Stimulated activated CD4-positive, alpha-beta T cell treated with anti-CD3 and anti-CD28 coated beads, Interleukin-2, amount 100 ng/mL, for 4 hours (primary cell): ENCODE data around the gene SMYD3.
"Not testable (repeated sequence)": the region's sequence is repeated elsewhere in the genome, so short reads cannot be mapped to it uniquely, and the experiment has no call there.

Source experiments
- DNase-seq: peaks from one replicate; pipeline ENCODE4 v3.0.0-alpha.2; 2020; ENCODE audit warnings: low read depth

SMYD3 gene

DNA sequence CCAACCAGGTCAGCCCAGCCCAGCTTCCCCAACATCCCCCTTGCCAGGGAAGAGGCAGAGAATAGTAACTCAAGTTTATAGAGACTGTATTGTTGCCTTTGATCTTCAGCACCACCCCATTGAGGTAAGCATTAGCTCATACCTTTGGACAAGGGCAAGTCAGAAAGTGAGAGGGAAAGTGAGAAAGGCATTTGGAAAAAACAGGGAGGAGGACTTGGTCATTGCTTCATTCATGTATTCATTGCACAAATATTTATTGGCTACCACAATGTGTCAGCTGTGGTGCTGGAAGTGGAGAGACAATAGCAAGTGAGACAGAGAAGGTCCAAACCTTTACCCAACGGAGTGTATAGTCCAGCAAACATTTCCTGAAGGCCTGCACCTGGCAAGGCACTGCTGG, 791.1 kb downstream of the SMYD3 start:
- no peak for DNase-seq

DNA sequence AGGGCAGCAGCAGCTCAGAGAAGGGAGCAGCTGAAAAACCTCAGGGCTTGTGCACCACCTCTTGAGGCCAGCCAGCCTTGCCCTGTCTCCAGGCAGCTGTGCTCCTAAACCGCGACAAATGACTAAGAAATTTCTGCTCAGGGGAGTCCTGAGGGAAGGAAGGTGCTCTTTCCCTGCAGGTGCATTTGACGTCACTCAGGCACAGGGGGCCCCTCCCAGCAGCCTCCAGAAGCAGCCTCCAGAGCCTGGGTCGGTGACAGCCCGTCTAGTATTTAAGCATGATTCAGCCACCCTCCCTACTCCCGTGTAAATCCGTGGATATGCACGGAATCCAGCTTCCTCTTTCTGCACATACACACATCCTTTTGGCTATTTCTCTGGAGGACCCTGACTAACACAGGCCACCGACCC, 791.8 kb downstream of the SMYD3 start:
- no peak for DNase-seq

DNA sequence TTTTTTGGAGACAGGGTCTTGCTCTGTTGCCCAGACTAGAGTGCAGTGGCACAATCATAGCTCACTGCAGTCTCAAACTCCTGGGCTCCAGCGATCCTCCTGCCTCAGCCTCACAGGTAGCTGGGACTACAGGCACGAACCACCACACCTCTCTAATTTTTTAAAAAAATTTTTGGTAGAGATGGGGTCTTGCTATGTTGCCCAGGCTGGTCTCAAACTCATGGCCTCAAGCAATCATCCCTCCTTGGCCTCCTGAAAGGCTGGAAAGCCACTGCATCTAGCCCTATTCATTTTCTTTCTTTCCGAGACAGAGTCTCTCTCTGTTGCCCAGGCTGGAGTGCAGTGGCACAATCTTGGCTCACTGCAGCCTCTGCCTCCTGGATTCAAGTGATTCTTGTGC, 793.1 kb downstream of the SMYD3 start:
- not testable (repeated sequence) for DNase-seq

DNA sequence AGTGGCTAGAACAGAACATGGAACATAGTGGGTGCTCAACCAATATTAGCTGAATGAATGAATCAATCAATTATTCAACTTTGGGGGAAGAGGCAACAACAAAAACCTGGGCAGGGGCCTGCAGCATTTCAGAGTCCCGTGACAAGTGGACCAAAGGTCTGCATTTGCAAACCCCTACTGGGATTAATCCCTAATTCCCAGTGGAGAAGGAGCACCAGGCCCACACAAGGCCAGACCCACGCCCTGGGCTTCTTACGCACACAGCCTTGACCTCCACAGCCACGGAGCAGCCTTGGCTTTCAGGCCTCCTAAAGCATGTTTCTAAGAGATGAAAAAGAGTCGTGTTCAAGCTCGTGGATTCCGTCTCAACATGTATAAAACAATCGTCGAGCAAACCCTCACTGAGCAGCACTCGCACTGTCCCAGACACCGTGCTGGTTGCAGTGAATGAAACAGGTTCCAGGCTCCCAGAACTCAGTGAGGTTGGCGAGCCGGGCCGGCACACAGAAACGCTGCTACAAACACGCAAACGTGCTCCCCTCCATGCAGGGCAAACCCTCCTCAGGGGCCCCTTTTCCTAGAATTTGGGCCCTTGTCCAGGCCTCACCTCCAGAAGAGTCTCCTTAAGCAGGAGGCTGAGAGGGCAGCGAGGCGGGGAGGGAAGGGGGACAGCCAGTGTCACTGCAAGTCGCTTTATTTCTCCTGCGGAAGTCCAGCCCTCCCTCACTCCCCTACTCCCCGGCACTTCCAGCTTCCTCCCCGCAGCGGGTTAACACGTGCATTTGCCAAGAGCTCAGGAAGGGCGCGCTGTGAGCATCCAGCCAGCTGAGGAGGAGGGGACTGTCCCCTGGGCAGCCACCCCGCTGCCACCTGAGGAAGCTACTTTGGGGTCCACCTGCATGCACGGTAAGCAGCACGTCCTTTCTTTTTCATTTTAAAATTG, 795.8 kb downstream of the SMYD3 start:
- DNase-seq = no peak

DNA sequence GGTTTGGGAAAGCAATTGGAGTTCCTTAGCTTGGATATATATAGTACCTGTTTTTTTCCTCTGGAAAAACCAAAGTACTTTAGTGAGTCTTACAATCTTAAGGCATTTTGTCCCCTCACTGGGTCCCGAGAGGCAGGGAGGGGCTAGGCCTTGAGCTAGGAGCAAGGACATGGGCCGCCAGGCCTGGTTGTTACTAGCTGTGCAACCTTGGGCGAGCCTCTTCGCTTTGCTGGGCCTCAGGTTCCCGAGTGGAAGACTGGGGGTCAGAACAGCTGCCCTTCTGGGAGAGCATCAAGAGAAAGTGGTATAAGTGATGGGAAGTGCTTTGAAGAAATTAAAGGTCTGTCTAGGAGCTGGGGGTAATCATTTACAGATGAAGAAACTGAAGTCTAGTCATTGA, 799.1 kb downstream of the SMYD3 start:
- no peak for DNase-seq

DNA sequence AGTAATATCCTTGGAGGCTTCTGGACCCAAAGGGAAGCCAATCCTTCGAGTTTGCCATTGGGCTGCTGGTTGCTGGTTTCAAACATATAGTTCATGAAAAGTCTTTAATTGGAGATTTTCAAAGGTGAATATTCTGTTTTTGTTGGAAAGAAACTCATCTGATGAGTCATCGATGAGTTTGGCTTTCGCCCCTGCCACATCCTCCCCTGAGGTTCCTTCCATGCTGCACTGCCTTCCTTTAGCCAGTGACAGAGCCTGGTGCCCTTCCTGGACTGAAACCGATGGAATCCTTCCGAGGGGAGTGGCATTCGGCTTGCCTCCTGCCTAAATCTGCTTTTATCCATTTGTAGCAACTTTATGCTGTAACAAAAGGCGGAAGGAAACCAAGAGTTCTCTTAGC, 802.3 kb downstream of the SMYD3 start:
- no peak for DNase-seq

DNA sequence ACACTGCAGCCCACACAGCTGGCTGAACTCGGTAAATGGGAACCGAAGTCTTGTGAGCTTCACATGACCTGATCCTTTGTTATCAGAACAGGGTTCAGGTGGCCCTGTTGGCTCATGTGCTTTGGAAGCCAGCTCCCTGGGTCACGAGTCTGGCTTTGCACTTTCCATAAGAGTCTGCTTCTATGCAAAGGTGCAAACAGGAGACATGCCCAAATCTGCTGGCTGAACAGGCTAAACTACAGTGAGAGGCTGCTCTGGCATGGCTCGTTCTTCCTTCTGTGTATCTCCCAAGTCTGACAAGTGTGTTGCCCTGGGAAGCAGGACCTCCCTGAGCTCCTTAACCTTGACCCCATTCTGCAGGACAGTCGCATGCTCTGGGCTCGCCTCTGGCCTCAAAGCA, 802.7 kb downstream of the SMYD3 start:
- DNase-seq = no peak

DNA sequence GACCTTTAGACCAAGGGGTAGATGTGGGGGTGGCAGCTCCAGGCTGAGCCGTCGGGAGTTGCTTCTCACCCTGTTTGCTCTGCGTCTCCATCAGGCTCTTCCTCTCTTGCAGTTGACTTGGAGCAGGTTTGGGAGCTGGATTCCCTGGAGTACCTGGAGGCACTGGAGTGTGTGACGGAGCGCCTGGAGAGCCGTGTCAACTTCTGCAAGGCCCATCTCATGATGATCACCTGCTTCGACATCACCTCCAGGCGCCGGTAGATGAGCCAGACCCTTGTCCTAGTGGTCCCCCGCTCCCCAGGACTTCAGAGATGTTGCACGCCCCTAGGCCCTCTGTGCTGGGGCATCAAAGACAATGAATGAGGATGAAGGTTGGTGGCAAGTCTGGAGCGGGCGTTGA, 804.7 kb downstream of the SMYD3 start:
- no peak for DNase-seq

DNA sequence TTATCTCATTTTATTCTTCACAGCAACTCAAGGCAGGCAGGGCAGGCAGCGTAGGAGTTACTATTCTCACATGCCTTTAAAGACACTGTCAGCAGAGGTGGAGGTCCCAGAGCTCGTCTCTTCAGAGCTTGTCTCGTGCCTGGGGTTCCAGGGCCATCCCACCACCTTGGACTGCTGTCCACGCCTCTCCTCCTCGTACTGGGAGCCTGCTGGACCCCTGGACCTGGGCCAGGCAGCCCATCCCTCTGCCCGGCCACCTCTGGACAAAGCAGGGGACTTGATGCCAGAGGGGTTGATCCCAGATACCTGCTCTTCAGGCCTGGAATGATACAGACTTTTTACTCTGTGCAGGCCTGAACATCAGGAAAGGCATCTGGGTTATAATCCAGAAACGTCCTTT, 805.4 kb downstream of the SMYD3 start:
- no peak for DNase-seq

DNA sequence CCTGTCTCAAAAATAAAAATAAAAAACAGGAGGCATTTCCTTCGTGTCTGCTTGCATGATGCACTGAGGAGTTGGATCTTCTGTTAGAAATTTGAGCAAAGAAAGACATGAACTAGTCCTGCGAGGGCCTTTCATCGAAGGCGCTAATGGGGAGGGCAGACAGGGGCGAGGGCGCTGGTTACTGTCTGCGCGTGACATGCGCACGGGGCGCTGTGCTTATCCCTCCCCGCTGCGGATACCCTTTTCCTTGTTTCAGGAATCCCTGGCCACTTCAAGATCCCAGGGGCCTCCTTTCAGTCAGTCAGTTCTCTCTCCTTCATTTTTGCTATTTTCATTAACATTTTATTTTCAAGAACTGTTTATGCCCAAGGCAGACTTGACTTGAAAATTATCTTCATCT, 806.4 kb downstream of the SMYD3 start:
- no peak for DNase-seq
